ENCODE measurements around the gene SEC14L6. TPM values are rescaled to one million over a fixed set of nuclear protein-coding genes. Genes with fewer than 3 reads are reported as not detected.

The SEC14L6 gene
- total RNA-seq, 2 donors from 2014 or later: 1.6 to 2.1 TPM

DNA sequence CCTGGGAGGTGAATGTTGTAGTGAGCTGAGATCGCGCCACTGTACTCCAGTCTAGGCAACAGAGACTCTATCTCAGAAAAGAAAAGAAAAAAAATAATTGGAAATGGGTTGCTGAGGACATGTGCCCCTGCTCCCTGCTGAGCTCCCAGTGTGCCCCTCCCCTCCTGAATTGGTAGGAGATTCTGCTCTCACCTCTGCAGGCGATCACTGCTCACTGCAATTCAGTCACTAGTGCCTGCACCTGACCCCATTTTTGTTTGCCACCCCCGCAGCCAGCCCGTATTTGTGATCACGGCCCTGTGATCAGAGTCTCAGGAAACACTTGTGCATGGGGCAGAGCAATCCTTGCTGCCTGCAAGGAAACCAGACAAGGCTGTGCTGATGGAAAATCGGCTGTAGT is 58.4 kb downstream of the SEC14L6 start:
- H3K4me3 Mint-ChIP-seq: no peak overlapping the region

GRCh38 chr22:30486661-30487115 is 59.9 kb downstream of the SEC14L6 start:
- H3K9ac ChIP-seq (ENCODE audit: extremely low read depth, low read length, poor library complexity, severe bottlenecking): no peak overlapping the region
- TF ChIP-seq, protein P1, sequence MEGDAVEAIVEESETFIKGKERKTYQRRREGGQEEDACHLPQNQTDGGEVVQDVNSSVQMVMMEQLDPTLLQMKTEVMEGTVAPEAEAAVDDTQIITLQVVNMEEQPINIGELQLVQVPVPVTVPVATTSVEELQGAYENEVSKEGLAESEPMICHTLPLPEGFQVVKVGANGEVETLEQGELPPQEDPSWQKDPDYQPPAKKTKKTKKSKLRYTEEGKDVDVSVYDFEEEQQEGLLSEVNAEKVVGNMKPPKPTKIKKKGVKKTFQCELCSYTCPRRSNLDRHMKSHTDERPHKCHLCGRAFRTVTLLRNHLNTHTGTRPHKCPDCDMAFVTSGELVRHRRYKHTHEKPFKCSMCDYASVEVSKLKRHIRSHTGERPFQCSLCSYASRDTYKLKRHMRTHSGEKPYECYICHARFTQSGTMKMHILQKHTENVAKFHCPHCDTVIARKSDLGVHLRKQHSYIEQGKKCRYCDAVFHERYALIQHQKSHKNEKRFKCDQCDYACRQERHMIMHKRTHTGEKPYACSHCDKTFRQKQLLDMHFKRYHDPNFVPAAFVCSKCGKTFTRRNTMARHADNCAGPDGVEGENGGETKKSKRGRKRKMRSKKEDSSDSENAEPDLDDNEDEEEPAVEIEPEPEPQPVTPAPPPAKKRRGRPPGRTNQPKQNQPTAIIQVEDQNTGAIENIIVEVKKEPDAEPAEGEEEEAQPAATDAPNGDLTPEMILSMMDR (conservative IDR thresholded peaks at IDR 0.05): no peak
- H3K9me3 ChIP-seq (ENCODE audit: control insufficient read depth, low read length): no peaks in the 10 kb centered on the region
- no peak overlapping the region for H3K27ac ChIP-seq (ENCODE audit: low read depth, low read length)
- H3K4me1 ChIP-seq (ENCODE audit: control insufficient read depth, insufficient read depth, low read length): no peaks in the 10 kb centered on the region
- Mint-ChIP-seq H3K9me3 (no peaks in the 10 kb centered on the region), H3K4me1 (peaks cover 2% of the 10 kb centered on the region), H3K27ac (no peak overlapping the region), H3K4me3 (no peak overlapping the region), H3K36me3 (ENCODE audit: low read depth) (no peaks in the 10 kb centered on the region), H3K27me3 (ENCODE audit: insufficient read depth) (peaks cover 2% of the 10 kb centered on the region)
- no peak for DNase-seq
- no peaks in the 10 kb centered on the region for H3K27me3 ChIP-seq (ENCODE audit: control insufficient read depth, insufficient read depth, low read length, poor library complexity, severe bottlenecking)
- no peaks in the 10 kb centered on the region for H3K36me3 ChIP-seq (ENCODE audit: control insufficient read depth, insufficient read depth, low read length)
- 94% methylated on average over 6 of the region's 8 CpGs; no CpG with 5 or more reads in 1 of the 2 experiments for WGBS, 2 experiments (ENCODE audit: insufficient coverage in 1 of 2, insufficient read length in 1 of 2)
- H3K4me3 ChIP-seq (ENCODE audit: low read length): no peak overlapping the region

More for the DNA sequence above, 58.4 kb downstream of the SEC14L6 start:
- Histone ChIP-seq H3K36me3 (ENCODE audit: control insufficient read depth, insufficient read depth, low read length) (no peaks in the 10 kb centered on the region), H3K27me3 (ENCODE audit: control insufficient read depth, insufficient read depth, low read length, poor library complexity, severe bottlenecking) (no peaks in the 10 kb centered on the region), H3K9ac (ENCODE audit: extremely low read depth, low read length, poor library complexity, severe bottlenecking) (no peak overlapping the region), H3K4me1 (ENCODE audit: control insufficient read depth, insufficient read depth, low read length) (no peaks in the 10 kb centered on the region), H3K27ac (ENCODE audit: low read depth, low read length) (no peak overlapping the region), H3K4me3 (ENCODE audit: low read length) (no peak overlapping the region), H3K9me3 (ENCODE audit: control insufficient read depth, low read length) (no peaks in the 10 kb centered on the region)
- peak; percentile 56 for DNase-seq
- H3K27ac Mint-ChIP-seq: no peak overlapping the region
- no peaks in the 10 kb centered on the region for H3K9me3 Mint-ChIP-seq
- 79 to 84% methylated on average over 6 to 7 of the region's 7 CpGs for WGBS, 2 experiments (ENCODE audit: insufficient coverage in 1 of 2, insufficient read length in 1 of 2)
- no peaks in the 10 kb centered on the region for H3K36me3 Mint-ChIP-seq (ENCODE audit: low read depth)
- TF ChIP-seq, protein P1 (conservative IDR thresholded peaks at IDR 0.05): no peak
- H3K27me3 Mint-ChIP-seq (ENCODE audit: insufficient read depth): peaks cover 2% of the 10 kb centered on the region
- peaks cover 2% of the 10 kb centered on the region for H3K4me1 Mint-ChIP-seq

DNA sequence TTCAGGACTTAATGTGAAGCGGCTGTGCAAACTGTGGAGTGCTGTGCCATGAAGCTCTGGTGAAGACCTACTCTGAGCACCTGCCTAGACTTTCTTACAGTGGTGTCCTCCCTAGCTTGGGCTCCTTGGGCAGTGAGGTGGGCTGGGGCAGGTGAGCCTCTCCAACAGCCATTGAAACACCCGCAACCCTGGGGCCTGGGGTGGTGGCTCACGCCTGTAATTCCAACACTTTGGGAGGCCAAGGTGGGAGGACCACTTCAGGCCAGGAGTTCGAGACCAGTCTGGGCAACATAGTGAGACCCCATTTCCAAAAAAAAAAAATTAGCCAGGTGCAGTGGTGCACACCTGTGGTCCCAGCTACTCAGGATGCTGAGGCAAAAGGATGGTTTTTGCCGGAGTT is 60.4 kb downstream of the SEC14L6 start:
- Mint-ChIP-seq H3K27me3 (ENCODE audit: insufficient read depth) (peaks cover 2% of the 10 kb centered on the region), H3K4me1 (peaks cover 2% of the 10 kb centered on the region), H3K9me3 (no peaks in the 10 kb centered on the region), H3K4me3 (no peak overlapping the region), H3K36me3 (ENCODE audit: low read depth) (no peaks in the 10 kb centered on the region), H3K27ac (no peak overlapping the region)
- H3K27ac ChIP-seq (ENCODE audit: low read depth, low read length): no peak overlapping the region
- no peaks in the 10 kb centered on the region for H3K9me3 ChIP-seq (ENCODE audit: control insufficient read depth, low read length)
- DNase-seq: no peak
- no peak overlapping the region for H3K9ac ChIP-seq (ENCODE audit: extremely low read depth, low read length, poor library complexity, severe bottlenecking)
- H3K27me3 ChIP-seq (ENCODE audit: control insufficient read depth, insufficient read depth, low read length, poor library complexity, severe bottlenecking): no peaks in the 10 kb centered on the region
- H3K36me3 ChIP-seq (ENCODE audit: control insufficient read depth, insufficient read depth, low read length): no peaks in the 10 kb centered on the region
- no peaks in the 10 kb centered on the region for H3K4me1 ChIP-seq (ENCODE audit: control insufficient read depth, insufficient read depth, low read length)
- 95 to 100% methylated on average over 4 to 5 of the region's 5 CpGs for WGBS, 2 experiments (ENCODE audit: insufficient coverage in 1 of 2, insufficient read length in 1 of 2)
- TF ChIP-seq, protein P1 (conservative IDR thresholded peaks at IDR 0.05): no peak
- H3K4me3 ChIP-seq (ENCODE audit: low read length): no peak overlapping the region
